Neuronal stem cell (in vitro differentiated cells): ENCODE results near the gene CACNA1I.

Experiments
- DNase-seq: peaks from one replicate; pipeline ENCODE4 v3.0.0-alpha.2; 2013; ENCODE audit warnings: low spot score
- H2AFZ ChIP-seq: one replicate; pipeline ENCODE4 v1.6.1; 2013; ENCODE audit warnings: mild to moderate bottlenecking, low read length, inconsistent platforms
- H2AK5ac ChIP-seq: 2 replicates; pipeline ENCODE4 v1.6.1; 2013; ENCODE audit warnings: low read depth, mild to moderate bottlenecking, inconsistent platforms, low read length, moderate library complexity, mixed read lengths
- H2BK120ac ChIP-seq: 2 replicates; pipeline ENCODE4 v1.6.1; 2013; ENCODE audit warnings: low read depth, mild to moderate bottlenecking, inconsistent platforms, low read length, moderate library complexity, mixed read lengths
- H2BK12ac ChIP-seq: one replicate; pipeline ENCODE4 v1.6.1; 2013; ENCODE audit warnings: low read length, inconsistent platforms
- H2BK15ac ChIP-seq: 2 replicates; pipeline ENCODE4 v1.6.1; 2013; ENCODE audit warnings: mild to moderate bottlenecking, low read length, inconsistent platforms, mixed read lengths
- H2BK5ac ChIP-seq: one replicate; pipeline ENCODE4 v1.6.1; 2013; ENCODE audit warnings: inconsistent platforms, mild to moderate bottlenecking, low read length, moderate library complexity
- H3K14ac ChIP-seq: one replicate; pipeline ENCODE4 v1.6.1; 2013; ENCODE audit warnings: low read length, inconsistent platforms
- H3K18ac ChIP-seq: 2 replicates; pipeline ENCODE4 v1.6.1; 2013; ENCODE audit warnings: low read length, inconsistent platforms
- H3K23ac ChIP-seq: 2 replicates; pipeline ENCODE4 v1.6.1; 2013; ENCODE audit warnings: low read depth, mild to moderate bottlenecking, mixed read lengths, low read length, inconsistent platforms; ENCODE audit not compliant: poor library complexity
- H3K27ac ChIP-seq: replicated peaks from 3 replicates; pipeline ENCODE4 v1.5.1; 2013; ENCODE audit warnings: low read length, inconsistent platforms
- H3K27me3 ChIP-seq, 3 experiments: 2 replicates each; pipeline ENCODE4 v1.6.1; 2013; ENCODE audit warnings: low read length in 3 of 3, mild to moderate bottlenecking in 2 of 3, inconsistent platforms in 1 of 3, low read depth in 1 of 3, mixed read lengths in 1 of 3, moderate library complexity in 1 of 3; ENCODE audit not compliant: control insufficient read depth in 3 of 3, insufficient read depth in 3 of 3
- H3K36me3 ChIP-seq, 2 donors: replicated peaks in 1 of 2; 2 replicates each; pipeline ENCODE4 v1.6.1; 2013; ENCODE audit warnings: low read length in 2 of 2; ENCODE audit not compliant: control insufficient read depth in 2 of 2, insufficient read depth in 2 of 2
- H3K4ac ChIP-seq: 2 replicates; pipeline ENCODE4 v1.6.1; 2013; ENCODE audit warnings: inconsistent platforms, mild to moderate bottlenecking, low read length, moderate library complexity
- H3K4me1 ChIP-seq, 2 donors: 1 replicate in 1 of 2; 2 replicates in 1 of 2; pipeline ENCODE4 v1.6.1; 2013; ENCODE audit warnings: low read length in 2 of 2, low read depth in 1 of 2; ENCODE audit not compliant: control insufficient read depth in 2 of 2, insufficient read depth in 1 of 2
- H3K4me2 ChIP-seq: one replicate; pipeline ENCODE4 v1.6.1; 2013; ENCODE audit warnings: mild to moderate bottlenecking, low read length, inconsistent platforms; ENCODE audit not compliant: insufficient read depth, poor library complexity, severe bottlenecking
- H3K4me3 ChIP-seq, 2 donors: 2 replicates each; pipeline ENCODE4 v1.5.1; 2013; ENCODE audit warnings: low read length in 2 of 2, mild to moderate bottlenecking in 2 of 2, inconsistent platforms in 1 of 2, moderate library complexity in 1 of 2
- H3K79me1 ChIP-seq: one replicate; pipeline ENCODE4 v1.6.1; 2013; ENCODE audit warnings: low read depth, mild to moderate bottlenecking, inconsistent platforms, low read length, moderate library complexity
- H3K9ac ChIP-seq: one replicate; pipeline ENCODE4 v1.6.1; 2013; ENCODE audit warnings: mild to moderate bottlenecking, low read depth, low read length, inconsistent platforms; ENCODE audit not compliant: poor library complexity
- H3K9me3 ChIP-seq, 2 donors: replicated peaks in 1 of 2; 2 replicates each; pipeline versions ENCODE3 to v1.6.1; 2013; ENCODE audit warnings: low read length in 2 of 2, mild to moderate bottlenecking in 2 of 2, inconsistent platforms in 1 of 2, low read depth in 1 of 2, mixed read lengths in 1 of 2, moderate library complexity in 1 of 2; ENCODE audit not compliant: control insufficient read depth in 2 of 2, insufficient read depth in 1 of 2
- H4K8ac ChIP-seq: one replicate; pipeline ENCODE4 v1.6.1; 2013; ENCODE audit warnings: low read depth, mild to moderate bottlenecking, inconsistent platforms, low read length, moderate library complexity
- H4K91ac ChIP-seq: one replicate; pipeline ENCODE4 v1.6.1; 2013; ENCODE audit warnings: low read length, low read depth, mild to moderate bottlenecking, inconsistent platforms; ENCODE audit not compliant: poor library complexity
- WGBS, 2 donors: extraction: QIAGEN DNeasy Blood & Tissue Kit; methylation state at CpG; one replicate each; pipeline ENCODE4 v1.1.7; 2013; ENCODE audit warnings: missing lambda C conversion rate in 2 of 2, mixed read lengths in 1 of 2; ENCODE audit not compliant: insufficient read length in 2 of 2, insufficient replicate concordance in 1 of 2; ENCODE audit errors: extremely low coverage in 2 of 2; 5-methylcytosine and 5-hydroxymethylcytosine counted together

Gene CACNA1I

DNA sequence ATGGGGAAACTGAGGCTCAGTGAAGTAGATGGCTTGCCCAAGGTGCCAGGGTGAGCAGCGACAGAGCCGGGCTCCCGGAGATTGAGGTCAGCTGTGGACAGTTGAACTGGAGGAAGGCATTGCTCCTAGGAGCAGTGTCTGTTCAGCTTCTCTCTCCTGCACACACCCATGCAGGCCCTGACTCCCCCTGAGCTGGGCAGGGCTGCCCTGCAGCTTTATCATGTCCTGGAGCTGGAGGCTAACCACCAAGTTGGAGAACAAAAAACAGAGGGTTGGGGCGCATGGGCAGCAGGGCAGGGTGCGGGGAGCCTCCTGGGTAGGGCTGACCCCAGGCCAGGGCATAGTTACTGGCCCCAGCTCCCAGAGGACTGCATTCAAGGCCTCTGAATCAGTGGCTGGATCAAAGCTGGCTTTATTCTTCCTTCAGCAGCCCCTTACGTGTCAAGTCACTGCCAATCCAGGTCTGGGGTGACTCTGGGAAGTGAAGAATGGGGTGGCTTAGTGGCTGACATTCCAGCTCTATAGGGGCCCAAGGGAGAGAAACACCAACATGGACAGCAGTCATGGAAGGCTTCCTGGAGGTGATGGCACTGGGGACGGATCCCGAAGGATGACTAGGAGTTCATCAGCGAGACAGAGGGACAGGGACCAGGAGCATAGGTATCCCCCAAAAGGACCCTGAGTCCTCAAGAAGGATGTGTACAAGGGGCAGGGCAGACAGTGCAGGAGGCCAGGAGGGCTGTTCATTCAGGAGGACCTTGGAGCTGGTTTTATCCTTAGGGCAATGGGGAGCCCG lies 83.8 kb downstream of the CACNA1I start:
- WGBS, 2 donors: no CpG with 5 or more reads among the region's 10 CpGs
- Histone ChIP-seq H2AFZ (no peak overlapping the region), H3K4me3 (no peak overlapping the region), H3K4ac (no peak overlapping the region), H3K4me1 (peaks cover 0 to 8% of the 10 kb centered on the region in 2 donors), H3K9me3 (peaks cover 0 to 4% of the 10 kb centered on the region in 2 donors), H2BK5ac (no peak overlapping the region), H3K27ac (no peak overlapping the region), H3K23ac (peak overlapping the region; percentile 3), H2BK12ac (no peak overlapping the region), H3K4me2 (no peak overlapping the region), H3K36me3 (no peaks in the 10 kb centered on the region), H4K8ac (no peak overlapping the region), H3K18ac (peak overlapping the region; percentile 40), H2BK120ac (no peak overlapping the region), H3K79me1 (peaks cover 2% of the 10 kb centered on the region), H3K14ac (no peak overlapping the region), H3K27me3 (peaks cover 0 to 18% (median 5%) of the 10 kb centered on the region in 3 experiments), H3K9ac (no peak overlapping the region), H2AK5ac (peak overlapping the region; percentile 15), H2BK15ac (no peak overlapping the region), H4K91ac (no peak overlapping the region)
- DNase-seq: no peak

DNA sequence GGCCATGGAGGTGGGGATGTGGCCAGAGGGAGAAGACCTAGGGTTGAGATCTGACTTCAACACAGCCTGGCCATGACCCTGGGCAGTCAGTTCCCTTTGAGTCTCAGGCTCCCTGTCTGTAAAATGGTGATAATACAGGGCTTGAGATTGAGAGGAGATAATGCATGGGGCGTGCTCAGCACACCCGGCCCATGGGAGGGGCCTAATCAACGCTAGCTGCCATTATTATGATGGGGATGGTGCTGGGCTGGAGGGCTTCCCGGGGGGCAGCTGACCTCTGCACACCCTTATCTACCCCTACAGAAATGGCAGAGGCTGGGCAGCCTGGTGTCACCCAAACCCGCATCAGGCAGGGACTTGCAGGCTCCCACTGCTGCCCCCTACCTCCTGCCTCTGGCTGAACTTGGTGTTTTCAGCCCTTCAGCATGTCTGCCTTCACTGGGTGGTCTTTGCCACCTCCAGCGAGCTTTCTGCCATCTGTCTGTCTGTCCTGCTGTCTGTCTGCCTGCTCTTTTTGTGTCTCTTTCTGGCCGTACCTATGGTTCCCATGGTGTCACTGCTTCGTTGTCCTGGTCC lies 84.5 kb downstream of the CACNA1I start:
- no peak overlapping the region for H3K4me2 ChIP-seq
- peaks cover 0 to 24% (median 9%) of the 10 kb centered on the region in 3 experiments for H3K27me3 ChIP-seq
- no peak overlapping the region for H3K4me3 ChIP-seq
- no peak for DNase-seq
- WGBS, 2 donors: no CpG with 5 or more reads among the region's 8 CpGs
- H4K91ac ChIP-seq: no peak overlapping the region
- no peak overlapping the region for H3K27ac ChIP-seq
- no peak overlapping the region for H2BK12ac ChIP-seq
- H4K8ac ChIP-seq: no peak overlapping the region
- no peak overlapping the region for H2BK120ac ChIP-seq
- H3K9me3 ChIP-seq: peaks cover 0 to 4% of the 10 kb centered on the region in 2 donors
- H3K23ac ChIP-seq: peak overlapping the region; percentile 58
- H3K14ac ChIP-seq: no peak overlapping the region
- H3K79me1 ChIP-seq: peaks cover 2% of the 10 kb centered on the region
- H3K36me3 ChIP-seq: no peaks in the 10 kb centered on the region
- no peak overlapping the region for H2BK15ac ChIP-seq
- peak overlapping the region; percentile 53 for H3K18ac ChIP-seq
- peak overlapping the region; percentile 15 for H2AK5ac ChIP-seq
- peaks cover 0 to 7% of the 10 kb centered on the region in 2 donors for H3K4me1 ChIP-seq
- no peak overlapping the region for H3K4ac ChIP-seq
- no peak overlapping the region for H2AFZ ChIP-seq
- no peak overlapping the region for H3K9ac ChIP-seq
- H2BK5ac ChIP-seq: no peak overlapping the region

- H2AFZ ChIP-seq: no peak overlapping the region
- no peak overlapping the region for H3K4ac ChIP-seq
- H3K4me2 ChIP-seq: no peak overlapping the region
- H3K23ac ChIP-seq: no peak overlapping the region
- H3K79me1 ChIP-seq: no peaks in the 10 kb centered on the region
- H2BK15ac ChIP-seq: no peak overlapping the region
- H3K4me1 ChIP-seq: peaks cover 0 to 2% of the 10 kb centered on the region in 2 donors
- H4K91ac ChIP-seq: no peak overlapping the region
- H2AK5ac ChIP-seq: no peak overlapping the region
- H3K36me3 ChIP-seq: no peaks in the 10 kb centered on the region
- H3K27me3 ChIP-seq: peaks cover 0 to 31% (median 17%) of the 10 kb centered on the region in 3 experiments
- no CpG with 5 or more reads among the region's 15 CpGs for WGBS, 2 donors
- H3K27ac ChIP-seq: no peak overlapping the region
- H3K4me3 ChIP-seq: no peak overlapping the region
- H2BK5ac ChIP-seq: no peak overlapping the region
- H2BK12ac ChIP-seq: no peak overlapping the region
- H3K18ac ChIP-seq: no peak overlapping the region
- H3K9ac ChIP-seq: no peak overlapping the region
- no peak overlapping the region for H4K8ac ChIP-seq
- H3K9me3 ChIP-seq: peaks cover 0 to 2% of the 10 kb centered on the region in 2 donors
- no peak for DNase-seq
- H3K14ac ChIP-seq: no peak overlapping the region
- no peak overlapping the region for H2BK120ac ChIP-seq
Measured at GRCh38 chr22:39655831-39656230, 85.3 kb downstream of the CACNA1I start.
